Mesendoderm (in vitro differentiated cells): ENCODE data around the gene SND1.
A peak's percentile ranks its signal among the peaks of the same experiment; 100 is the strongest.

Experiments
- DNase-seq: peaks from one replicate; pipeline ENCODE4 v3.0.0; 2013
- H2AK5ac ChIP-seq: 2 replicates; pipeline ENCODE4 v1.6.1; 2013; ENCODE audit warnings: low read length, inconsistent platforms
- H2BK120ac ChIP-seq: 2 replicates; pipeline ENCODE4 v1.6.1; 2013; ENCODE audit warnings: low read depth, mild to moderate bottlenecking, low read length, moderate library complexity, mixed read lengths
- H2BK15ac ChIP-seq: replicated peaks from 2 replicates; pipeline ENCODE4 v1.6.1; 2013; ENCODE audit warnings: low read depth, mild to moderate bottlenecking, moderate library complexity
- H2BK5ac ChIP-seq: 2 replicates; pipeline ENCODE4 v1.6.1; 2013; ENCODE audit warnings: low read length, inconsistent platforms
- H3K18ac ChIP-seq: 2 replicates; pipeline ENCODE4 v1.6.1; 2013; ENCODE audit warnings: mild to moderate bottlenecking, low read length, mixed read lengths
- H3K23ac ChIP-seq: one replicate; pipeline ENCODE4 v1.6.1; 2013; ENCODE audit warnings: low read length
- H3K27ac ChIP-seq: 2 replicates; pipeline ENCODE4 v1.5.1; 2013; ENCODE audit warnings: low read depth, mild to moderate bottlenecking, inconsistent platforms, low read length, moderate library complexity
- H3K27me3 ChIP-seq: 2 replicates; pipeline ENCODE4 v1.6.1; 2013; ENCODE audit warnings: low read length, control low read depth, mild to moderate bottlenecking, inconsistent platforms; ENCODE audit not compliant: insufficient read depth, poor library complexity
- H3K36me3 ChIP-seq: 2 replicates; pipeline ENCODE4 v1.6.1; 2013; ENCODE audit warnings: low read length, inconsistent platforms; ENCODE audit not compliant: control insufficient read depth, insufficient read depth
- H3K4ac ChIP-seq: one replicate; pipeline ENCODE4 v1.6.1; 2013; ENCODE audit warnings: low read depth, mild to moderate bottlenecking, low read length, moderate library complexity
- H3K4me1 ChIP-seq: 2 replicates; pipeline ENCODE4 v1.6.1; 2013; ENCODE audit warnings: low read depth, low read length, inconsistent platforms; ENCODE audit not compliant: control insufficient read depth
- H3K4me2 ChIP-seq: 2 replicates; pipeline ENCODE4 v1.6.1; 2013; ENCODE audit warnings: low read length
- H3K4me3 ChIP-seq: 2 replicates; pipeline ENCODE4 v1.5.1; 2013; ENCODE audit warnings: mild to moderate bottlenecking, low read length
- H3K56ac ChIP-seq: one replicate; pipeline ENCODE4 v1.6.1; 2013; ENCODE audit warnings: low read length
- H3K79me1 ChIP-seq: 2 replicates; pipeline ENCODE4 v1.6.1; 2013; ENCODE audit warnings: low read length, inconsistent platforms
- H3K79me2 ChIP-seq: 2 replicates; pipeline ENCODE4 v1.6.1; 2013; ENCODE audit warnings: mild to moderate bottlenecking, low read length; ENCODE audit not compliant: control insufficient read depth, insufficient read depth
- H3K9ac ChIP-seq: 2 replicates; pipeline ENCODE4 v1.6.1; 2013; ENCODE audit warnings: low read length, inconsistent platforms
- H4K5ac ChIP-seq: one replicate; pipeline ENCODE4 v1.6.1; 2013; ENCODE audit warnings: low read length
- H4K8ac ChIP-seq: one replicate; pipeline ENCODE4 v1.6.1; 2013; ENCODE audit warnings: low read depth, mild to moderate bottlenecking, control low read depth, low read length, moderate library complexity
- WGBS: extraction: QIAGEN DNeasy Blood & Tissue Kit; methylation state at CpG from one replicate; pipeline ENCODE4 v1.1.7; 2013; ENCODE audit warnings: low lambda C conversion rate, missing lambda C conversion rate; ENCODE audit not compliant: insufficient coverage; ENCODE audit errors: extremely low coverage; 5-methylcytosine and 5-hydroxymethylcytosine counted together

Gene SND1

DNA sequence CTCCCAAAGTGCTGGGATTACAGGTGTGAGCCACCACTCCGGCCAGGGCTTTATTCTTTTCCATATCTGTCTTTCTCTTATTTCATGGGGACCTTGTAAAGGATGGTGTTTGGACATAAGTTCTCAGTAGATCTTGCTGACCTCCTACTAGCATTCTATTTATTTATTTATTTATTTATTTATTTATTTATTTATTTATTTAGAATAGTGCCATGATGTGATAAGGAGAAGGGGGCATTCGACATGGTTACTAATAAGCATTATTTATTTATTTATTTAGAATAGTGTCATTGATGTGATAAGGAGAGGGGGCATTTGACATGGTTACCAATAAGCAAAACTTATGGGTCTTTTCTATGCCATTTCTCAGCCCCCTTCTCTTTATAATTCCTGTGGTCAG is 202.4 kb downstream of the SND1 start:
- H4K5ac ChIP-seq = no peak overlapping the region
- H3K23ac ChIP-seq = no peak overlapping the region
- no CpG with 5 or more reads among the region's 2 CpGs for WGBS
- no peak overlapping the region for H3K4ac ChIP-seq
- DNase-seq = no peak
- no peak overlapping the region for H4K8ac ChIP-seq
- no peaks in the 10 kb centered on the region for H3K27me3 ChIP-seq
- H2BK120ac ChIP-seq = no peak overlapping the region
- H3K36me3 ChIP-seq = no peaks in the 10 kb centered on the region
- H2BK5ac ChIP-seq = no peak overlapping the region
- no peaks in the 10 kb centered on the region for H3K4me1 ChIP-seq
- peaks cover 4% of the 10 kb centered on the region for H3K79me1 ChIP-seq
- no peak overlapping the region for H3K4me3 ChIP-seq
- no peak overlapping the region for H3K18ac ChIP-seq
- no peaks in the 10 kb centered on the region for H3K79me2 ChIP-seq
- no peak overlapping the region for H3K4me2 ChIP-seq
- H3K27ac ChIP-seq = no peak overlapping the region
- H3K9ac ChIP-seq = no peak overlapping the region
- no peak overlapping the region for H2BK15ac ChIP-seq
- H3K56ac ChIP-seq = no peak overlapping the region
- no peak overlapping the region for H2AK5ac ChIP-seq

DNA sequence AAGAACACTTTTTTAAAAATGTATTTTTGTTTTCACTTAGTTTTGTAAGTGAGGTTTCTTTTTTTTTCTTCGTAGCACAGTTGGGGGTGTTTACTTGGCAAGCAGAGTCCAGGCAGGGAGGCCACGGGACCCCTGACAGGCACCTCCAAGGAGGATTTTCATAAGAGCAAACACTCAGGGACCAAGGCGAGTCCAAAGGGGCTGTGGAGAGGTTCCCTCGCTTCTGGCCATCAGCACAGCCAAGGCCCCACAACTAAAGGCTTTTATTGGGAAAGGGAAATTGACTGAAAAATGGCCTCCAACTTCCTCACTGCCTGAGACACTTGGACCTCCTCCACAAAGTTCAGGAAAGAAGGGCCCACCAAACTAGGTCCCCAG is 205.5 kb downstream of the SND1 start:
- Histone ChIP-seq H3K56ac (no peak overlapping the region), H3K27ac (no peak overlapping the region), H3K4me2 (no peak overlapping the region), H3K18ac (no peak overlapping the region), H2BK120ac (no peak overlapping the region), H4K5ac (no peak overlapping the region), H3K9ac (no peak overlapping the region), H3K27me3 (no peaks in the 10 kb centered on the region), H3K23ac (no peak overlapping the region), H3K4ac (no peak overlapping the region), H2BK15ac (no peak overlapping the region), H4K8ac (no peak overlapping the region), H2AK5ac (no peak overlapping the region), H3K79me2 (no peaks in the 10 kb centered on the region), H2BK5ac (no peak overlapping the region), H3K79me1 (peaks cover 8% of the 10 kb centered on the region), H3K4me1 (no peaks in the 10 kb centered on the region), H3K36me3 (no peaks in the 10 kb centered on the region), H3K4me3 (no peak overlapping the region)
- no CpG with 5 or more reads among the region's 4 CpGs for WGBS
- DNase-seq = no peak

DNA sequence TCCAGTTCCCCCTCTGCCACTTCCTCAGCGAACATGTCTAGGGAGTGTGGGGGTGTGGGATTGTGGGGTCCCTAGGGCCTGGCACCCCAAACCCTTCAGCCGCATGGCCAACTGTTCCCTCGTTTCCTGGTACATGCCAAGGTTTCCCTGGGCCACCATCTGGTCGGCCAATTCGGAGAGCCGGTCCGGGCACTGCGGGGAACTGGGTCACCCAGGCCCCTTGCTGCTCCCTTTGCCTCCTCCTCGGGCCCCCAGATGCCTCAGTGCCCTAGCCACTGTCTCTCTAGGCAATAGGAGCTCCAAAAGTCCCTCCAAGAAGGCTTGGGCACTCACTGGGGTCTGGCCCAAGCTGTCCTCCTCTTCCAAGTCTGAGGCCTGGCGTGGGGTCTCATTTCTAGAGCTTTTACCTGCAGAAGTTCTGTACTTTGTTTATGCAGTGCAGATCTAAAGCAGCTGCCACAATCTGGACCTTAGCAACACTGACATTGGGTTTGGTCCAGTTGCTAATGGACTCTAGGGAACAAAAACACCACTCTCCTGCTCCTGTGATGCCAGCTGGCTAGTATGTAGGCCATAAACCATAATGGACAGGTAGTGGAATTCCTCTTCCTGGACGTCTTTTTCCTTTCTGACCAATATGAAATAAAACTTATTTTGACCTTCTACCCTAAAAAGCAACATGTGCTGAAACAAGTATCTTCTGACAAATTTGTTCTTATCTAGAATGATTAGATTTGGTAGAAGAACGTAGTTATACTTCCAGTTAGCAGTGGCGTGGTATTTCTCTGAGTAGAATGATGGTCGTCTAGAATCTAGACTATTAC is 206.3 kb downstream of the SND1 start:
- Histone ChIP-seq H3K79me1 (peaks cover 8% of the 10 kb centered on the region), H3K36me3 (no peaks in the 10 kb centered on the region), H2BK5ac (no peak overlapping the region), H3K4ac (no peak overlapping the region), H3K18ac (no peak overlapping the region), H3K23ac (no peak overlapping the region), H2BK15ac (no peak overlapping the region), H4K8ac (no peak overlapping the region), H3K27ac (no peak overlapping the region), H2AK5ac (no peak overlapping the region), H3K27me3 (no peaks in the 10 kb centered on the region), H3K56ac (peak overlapping the region; percentile 15), H3K4me3 (no peak overlapping the region), H3K9ac (no peak overlapping the region), H4K5ac (no peak overlapping the region), H2BK120ac (no peak overlapping the region), H3K4me1 (no peaks in the 10 kb centered on the region), H3K79me2 (no peaks in the 10 kb centered on the region), H3K4me2 (no peak overlapping the region)
- no peak for DNase-seq
- WGBS = no CpG with 5 or more reads among the region's 14 CpGs

DNA sequence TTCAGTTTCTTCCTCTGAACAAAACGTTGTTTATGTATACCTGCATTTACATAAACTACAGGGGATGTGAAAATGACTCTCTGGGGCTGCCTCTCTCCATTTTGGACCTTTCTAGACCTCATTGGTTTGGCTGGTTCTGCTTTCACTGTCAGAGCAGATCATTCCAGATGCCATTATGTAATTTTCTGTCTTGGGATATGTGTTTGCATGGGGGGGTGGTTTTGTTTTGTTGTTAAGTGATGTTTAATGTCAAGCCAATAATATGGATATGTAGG is 206.9 kb downstream of the SND1 start:
- Histone ChIP-seq H3K4me2 (no peak overlapping the region), H3K18ac (no peak overlapping the region), H3K79me1 (peaks cover 8% of the 10 kb centered on the region), H3K4me3 (no peak overlapping the region), H3K27me3 (no peaks in the 10 kb centered on the region), H3K79me2 (no peaks in the 10 kb centered on the region), H2AK5ac (no peak overlapping the region), H3K23ac (no peak overlapping the region), H3K4me1 (no peaks in the 10 kb centered on the region), H3K27ac (no peak overlapping the region), H4K5ac (no peak overlapping the region), H3K56ac (no peak overlapping the region), H3K4ac (no peak overlapping the region), H3K9ac (no peak overlapping the region), H3K36me3 (no peaks in the 10 kb centered on the region), H2BK120ac (no peak overlapping the region), H2BK15ac (no peak overlapping the region), H4K8ac (no peak overlapping the region), H2BK5ac (no peak overlapping the region)
- no peak for DNase-seq
- no CpG with 5 or more reads among the region's 1 CpG for WGBS

DNA sequence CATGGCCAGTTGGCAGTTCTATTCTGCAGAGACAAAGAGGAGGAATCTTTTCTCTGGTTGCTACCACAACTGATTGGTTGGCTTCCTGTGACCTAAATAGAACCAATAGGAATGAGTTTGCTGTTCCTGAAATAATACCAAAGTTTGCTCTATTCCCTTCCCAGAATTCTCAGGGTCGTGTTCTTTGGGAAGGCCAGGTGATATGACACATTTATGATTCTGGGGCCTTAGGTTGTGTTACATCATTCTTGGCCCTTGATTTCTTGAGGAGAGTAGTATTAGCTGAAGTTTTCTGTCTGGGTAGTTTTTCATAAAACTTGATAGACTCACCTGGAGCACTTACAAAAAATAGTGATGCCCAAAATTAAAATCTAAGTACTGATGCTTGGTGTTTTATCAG is 207.3 kb downstream of the SND1 start:
- no peak overlapping the region for H4K5ac ChIP-seq
- no peak overlapping the region for H3K9ac ChIP-seq
- no peak overlapping the region for H3K56ac ChIP-seq
- H3K27ac ChIP-seq = no peak overlapping the region
- H2BK15ac ChIP-seq = no peak overlapping the region
- no peak overlapping the region for H3K4ac ChIP-seq
- H2BK5ac ChIP-seq = no peak overlapping the region
- H3K79me2 ChIP-seq = no peaks in the 10 kb centered on the region
- no peak overlapping the region for H3K4me3 ChIP-seq
- no peak for DNase-seq
- WGBS = no CpG with 5 or more reads among the region's 1 CpG
- H3K4me2 ChIP-seq = no peak overlapping the region
- no peak overlapping the region for H3K18ac ChIP-seq
- no peak overlapping the region for H3K23ac ChIP-seq
- no peak overlapping the region for H2BK120ac ChIP-seq
- peaks cover 8% of the 10 kb centered on the region for H3K79me1 ChIP-seq
- H4K8ac ChIP-seq = no peak overlapping the region
- no peaks in the 10 kb centered on the region for H3K36me3 ChIP-seq
- H3K4me1 ChIP-seq = no peaks in the 10 kb centered on the region
- no peaks in the 10 kb centered on the region for H3K27me3 ChIP-seq
- H2AK5ac ChIP-seq = no peak overlapping the region

DNA sequence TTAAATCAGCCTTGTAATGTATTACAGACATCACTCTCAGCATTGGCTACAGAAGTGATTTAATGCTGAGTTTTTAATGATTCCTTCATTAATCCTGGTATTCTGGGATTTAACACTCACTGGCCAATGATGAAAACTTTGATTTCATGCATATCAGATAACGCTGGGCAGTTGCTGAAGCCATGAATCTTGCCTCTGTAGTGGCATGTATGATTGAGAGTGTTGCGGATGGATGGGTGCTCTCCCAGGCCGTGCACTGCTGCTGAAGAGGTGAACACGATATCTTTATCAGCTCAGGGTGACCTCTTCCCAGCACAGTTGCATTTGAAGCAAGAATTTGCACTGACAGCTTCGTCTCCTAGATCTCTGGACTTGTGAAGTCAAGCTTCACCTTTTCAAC is 210.5 kb downstream of the SND1 start:
- Histone ChIP-seq H3K4me2 (no peak overlapping the region), H2BK15ac (no peak overlapping the region), H3K79me1 (peaks cover 9% of the 10 kb centered on the region), H3K56ac (no peak overlapping the region), H3K27ac (no peak overlapping the region), H4K5ac (no peak overlapping the region), H3K27me3 (no peaks in the 10 kb centered on the region), H3K4me1 (no peaks in the 10 kb centered on the region), H2BK5ac (no peak overlapping the region), H3K23ac (no peak overlapping the region), H3K9ac (no peak overlapping the region), H2AK5ac (no peak overlapping the region), H3K4ac (no peak overlapping the region), H3K18ac (no peak overlapping the region), H4K8ac (no peak overlapping the region), H3K79me2 (no peaks in the 10 kb centered on the region), H3K36me3 (no peaks in the 10 kb centered on the region), H2BK120ac (no peak overlapping the region), H3K4me3 (no peak overlapping the region)
- WGBS = no CpG with 5 or more reads among the region's 5 CpGs
- DNase-seq = no peak
